HG03066 (cell line): ENCODE results near the gene FBLN5.
"Not testable (repeated sequence)": the region's sequence is repeated elsewhere in the genome, so short reads cannot be mapped to it uniquely, and the experiment has no call there.

Experiments
- ATAC-seq: cut with Tn5 transposase; IDR thresholded peaks from one replicate; pipeline ENCODE4 v1.9.1; 2021; ENCODE audit warnings: low read depth; ENCODE audit not compliant: unreplicated experiment

The FBLN5 gene

GRCh38 chr14:91888641-91889476 lies 58.6 kb downstream of the FBLN5 start:
- ATAC-seq: no peak

- ATAC-seq: no peak
These were observed 60.5 kb downstream of the FBLN5 start for GRCh38 chr14:91886961-91887360.

GRCh38 chr14:91885839-91886238 lies 61.7 kb downstream of the FBLN5 start:
- ATAC-seq: no peak

GRCh38 chr14:91885113-91885712 lies 62.3 kb downstream of the FBLN5 start:
- no peak for ATAC-seq

- no peak for ATAC-seq
These were observed 62.8 kb downstream of the FBLN5 start for GRCh38 chr14:91884664-91885063.

- ATAC-seq: no peak
These were observed 63.7 kb downstream of the FBLN5 start for GRCh38 chr14:91883753-91884152.

- ATAC-seq: no peak
These were observed 64.7 kb downstream of the FBLN5 start for GRCh38 chr14:91882776-91883175.

- ATAC-seq: no peak
These were observed 65.1 kb downstream of the FBLN5 start for GRCh38 chr14:91882369-91882768.

- ATAC-seq: no peak
These were observed 68.3 kb downstream of the FBLN5 start for GRCh38 chr14:91879196-91879595.

- no peak for ATAC-seq
These were observed 69.2 kb downstream of the FBLN5 start for GRCh38 chr14:91878274-91878673.

GRCh38 chr14:91877376-91877915 lies 70.0 kb downstream of the FBLN5 start:
- no peak for ATAC-seq

GRCh38 chr14:91876492-91876891 lies 71.0 kb downstream of the FBLN5 start:
- no peak for ATAC-seq

GRCh38 chr14:91875525-91876286 lies 71.8 kb downstream of the FBLN5 start:
- no peak for ATAC-seq

- ATAC-seq: peak; percentile 74
These were observed 73.8 kb downstream of the FBLN5 start for GRCh38 chr14:91873471-91874415.

GRCh38 chr14:91872517-91873470 lies 74.7 kb downstream of the FBLN5 start:
- ATAC-seq: peak; percentile 10

- peak; percentile 54 for ATAC-seq
These were observed 75.4 kb downstream of the FBLN5 start for GRCh38 chr14:91872011-91872501.

- ATAC-seq: not testable (repeated sequence)
These were observed 76.1 kb downstream of the FBLN5 start for GRCh38 chr14:91871401-91871800.

GRCh38 chr14:91870890-91871289 lies 76.6 kb downstream of the FBLN5 start:
- ATAC-seq: no peak

- ATAC-seq: no peak
These were observed 77.5 kb downstream of the FBLN5 start for GRCh38 chr14:91870001-91870400.
